CD4-positive, alpha-beta memory T cell (primary cell): ENCODE measurements around the gene IMPG2. TPM values are rescaled to one million over a fixed set of nuclear protein-coding genes. Genes with fewer than 3 reads are reported as not detected.
A peak's percentile ranks its signal among the peaks of the same experiment; 100 is the strongest.

Source experiments
- CTCF ChIA-PET: fragments of 350-600 bp; sonication (Branson Sonifier 250); formaldehyde crosslinking; loops from one replicate; lab custom pipeline; 2021; ENCODE audit warnings: inconsistent platforms; ENCODE audit not compliant: partially characterized antibody; lab: Charles Lee
- POLR2A ChIA-PET: fragments of 350-600 bp; sonication (Branson Sonifier 250); formaldehyde crosslinking; loops from one replicate; lab custom pipeline; 2021; ENCODE audit not compliant: partially characterized antibody; lab: Charles Lee
- DNase-seq, 5 donors: peaks; one replicate each; pipeline versions ENCODE4 v3.0.0 to v3.0.0-alpha.2; 2020 to 2022; ENCODE audit warnings: mixed read lengths in 1 of 5
- H3K27ac ChIP-seq: one replicate; pipeline ENCODE4 v1.7.0; 2013; ENCODE audit warnings: low read depth, low read length
- H3K27me3 ChIP-seq: 2 replicates; pipeline ENCODE4 v1.7.0; 2013; ENCODE audit warnings: mild to moderate bottlenecking, low read length, moderate library complexity; ENCODE audit not compliant: insufficient read depth
- H3K36me3 ChIP-seq: 2 replicates; pipeline ENCODE4 v1.7.0; 2013; ENCODE audit warnings: mild to moderate bottlenecking, low read length, moderate library complexity; ENCODE audit not compliant: insufficient read depth
- H3K4me1 ChIP-seq: 2 replicates; pipeline ENCODE4 v1.7.0; 2013; ENCODE audit warnings: mild to moderate bottlenecking, low read length, moderate library complexity; ENCODE audit not compliant: insufficient read depth
- H3K4me3 ChIP-seq, 2 donors: one replicate each; pipeline ENCODE4 v1.7.0; 2013; ENCODE audit warnings: low read length in 2 of 2, mild to moderate bottlenecking in 1 of 2
- H3K9me3 ChIP-seq, 2 donors: one replicate each; pipeline ENCODE4 v1.7.0; 2013; ENCODE audit warnings: low read length in 2 of 2, control low read depth in 1 of 2; ENCODE audit not compliant: control insufficient read depth in 1 of 2
- H3K27ac Mint-ChIP-seq, 7 donors: one replicate each; pipeline ENCODE4 v1.8.0; 2020 to 2021; ENCODE audit warnings: mixed read lengths in 7 of 7, mild to moderate bottlenecking in 6 of 7, inconsistent platforms in 3 of 7, moderate library complexity in 3 of 7
- H3K27me3 Mint-ChIP-seq, 2 donors: one replicate each; pipeline ENCODE4 v1.8.0; 2020 to 2021; ENCODE audit warnings: mixed read lengths in 2 of 2
- H3K36me3 Mint-ChIP-seq, 2 donors: one replicate each; pipeline ENCODE4 v1.8.0; 2020 to 2021; ENCODE audit warnings: mixed read lengths in 2 of 2, inconsistent platforms in 1 of 2, mild to moderate bottlenecking in 1 of 2
- H3K4me1 Mint-ChIP-seq, 4 donors: one replicate each; pipeline ENCODE4 v1.8.0; 2020 to 2021; ENCODE audit warnings: mixed read lengths in 4 of 4, mild to moderate bottlenecking in 1 of 4
- H3K4me3 Mint-ChIP-seq, 8 donors: one replicate each; pipeline ENCODE4 v1.8.0; 2020 to 2021; ENCODE audit warnings: mixed read lengths in 8 of 8, mild to moderate bottlenecking in 7 of 8, moderate library complexity in 6 of 8, inconsistent platforms in 3 of 8
- H3K9me3 Mint-ChIP-seq, 8 donors: one replicate each; pipeline ENCODE4 v1.8.0; 2020 to 2021; ENCODE audit warnings: mixed read lengths in 8 of 8, mild to moderate bottlenecking in 5 of 8, inconsistent platforms in 3 of 8, moderate library complexity in 1 of 8
- intact Hi-C: fragments of 100-400 bp; cut with micrococcal nuclease; formaldehyde crosslinking; loops from one replicate; pipeline ENCODE4 v1.15.1; 2023
- polyA plus RNA-seq, 2 donors: library from polyadenylated mRNA; unstranded; fragments of 300-500 nt; fragmentation: Illumina TruSeq; gene quantifications; one replicate each; pipeline ENCODE4 v1.2.3, GENCODE V29; 2021
- total RNA-seq, 2 experiments: library from RNA; stranded (reverse); gene quantifications; one replicate each; pipeline ENCODE4 v1.2.3, GENCODE V29; 2021

IMPG2 gene
- total RNA-seq (under 1 TPM; 0.72 to 0.81 TPM), polyA plus RNA-seq (under 1 TPM in 1 of 2 donors, not detected in 1; 0.02 TPM)

GRCh38 chr3:101320475-101320874 is at the start of gene IMPG2:
Gene IMPG2 (minus strand): TSS chr3:101320575. CDS start chr3:101320372, 203 bp downstream.
- no peak for DNase-seq
- Mint-ChIP-seq H3K4me1 (no peaks in the 10 kb centered on the region), H3K9me3 (no peaks in the 10 kb centered on the region), H3K36me3 (peaks cover 0 to 9% of the 10 kb centered on the region in 2 donors), H3K27ac (peak within 1 kb of the TSS in 1 of 7 donors; percentile 40), H3K27me3 (no peaks in the 10 kb centered on the region), H3K4me3 (no peak within 1 kb of the TSS)
- Histone ChIP-seq H3K4me3 (no peak within 1 kb of the TSS), H3K9me3 (no peaks in the 10 kb centered on the region), H3K36me3 (no peaks in the 10 kb centered on the region), H3K4me1 (no peaks in the 10 kb centered on the region), H3K27ac (no peak within 1 kb of the TSS), H3K27me3 (no peaks in the 10 kb centered on the region)
- CTCF ChIA-PET: no interaction called here
- POLR2A ChIA-PET: no interaction called here
- intact Hi-C loops: no loop called here

- DNase-seq: no peak
These were observed 42.0 kb upstream of the IMPG2 start for GRCh38 chr3:101362406-101362805.

GRCh38 chr3:101351829-101352228 is 31.5 kb upstream of the IMPG2 start:
- Mint-ChIP-seq H3K36me3 (peaks cover 21 to 24% of the 10 kb centered on the region in 2 donors), H3K4me3 (no peak overlapping the region)

More at GRCh38 chr3:101362406-101362805, 42.0 kb upstream of the IMPG2 start:
- Mint-ChIP-seq H3K4me1 (peaks cover 0 to 2% (median 0%) of the 10 kb centered on the region in 4 donors), H3K27ac (peak overlapping the region in 2 of 7 donors; percentile 8 to 62), H3K36me3 (peaks cover 58 to 68% of the 10 kb centered on the region in 2 donors), H3K27me3 (no peaks in the 10 kb centered on the region), H3K9me3 (no peaks in the 10 kb centered on the region), H3K4me3 (no peak overlapping the region)
- CTCF ChIA-PET: no interaction called here
- H3K4me1 ChIP-seq: no peaks in the 10 kb centered on the region
- no peak overlapping the region for H3K27ac ChIP-seq
- H3K36me3 ChIP-seq: peaks cover 6% of the 10 kb centered on the region
- no peak overlapping the region for H3K4me3 ChIP-seq
- intact Hi-C loops: no loop called here
- no peaks in the 10 kb centered on the region for H3K9me3 ChIP-seq
- H3K27me3 ChIP-seq: no peaks in the 10 kb centered on the region
- POLR2A ChIA-PET: no interaction called here

GRCh38 chr3:101340591-101340990 is 20.2 kb upstream of the IMPG2 start:
- DNase-seq: no peak
- H3K27ac ChIP-seq: no peak overlapping the region
- H3K9me3 Mint-ChIP-seq: peaks cover 0 to 1% (median 0%) of the 10 kb centered on the region in 8 donors
- peak overlapping the region in 2 of 7 donors; percentile 19 to 75 for H3K27ac Mint-ChIP-seq
- H3K9me3 ChIP-seq: no peaks in the 10 kb centered on the region
- peaks cover 18% of the 10 kb centered on the region for H3K36me3 ChIP-seq
- H3K4me3 ChIP-seq: no peak overlapping the region
- H3K4me1 Mint-ChIP-seq: peaks cover 0 to 2% (median 0%) of the 10 kb centered on the region in 4 donors
- intact Hi-C loops: no loop called here
- no peaks in the 10 kb centered on the region for H3K4me1 ChIP-seq
- no peaks in the 10 kb centered on the region for H3K27me3 ChIP-seq
- CTCF ChIA-PET: no interaction called here
- POLR2A ChIA-PET: no interaction called here
- no peaks in the 10 kb centered on the region for H3K27me3 Mint-ChIP-seq
- H3K4me3 Mint-ChIP-seq: no peak overlapping the region
- peaks cover 49 to 64% of the 10 kb centered on the region in 2 donors for H3K36me3 Mint-ChIP-seq

More at GRCh38 chr3:101351829-101352228, 31.5 kb upstream of the IMPG2 start:
- ChIA-PET POLR2A (no interaction called here), CTCF (no interaction called here)
- no peaks in the 10 kb centered on the region for H3K4me1 ChIP-seq
- no peak overlapping the region for H3K4me3 ChIP-seq
- no peaks in the 10 kb centered on the region for H3K9me3 ChIP-seq
- Mint-ChIP-seq H3K9me3 (no peaks in the 10 kb centered on the region), H3K4me1 (peaks cover 0 to 5% (median under 1%) of the 10 kb centered on the region in 4 donors), H3K27me3 (no peaks in the 10 kb centered on the region), H3K27ac (no peak overlapping the region)
- intact Hi-C loops: loop anchor here (2.0 kb wide), 1 partner anchor 21 kb away; no protein-coding TSS in a partner anchor
- no peak overlapping the region for H3K27ac ChIP-seq
- H3K36me3 ChIP-seq: no peaks in the 10 kb centered on the region
- no peak for DNase-seq
- no peaks in the 10 kb centered on the region for H3K27me3 ChIP-seq

GRCh38 chr3:101333883-101334282 is 13.5 kb upstream of the IMPG2 start:
- intact Hi-C loops: no loop called here
- CTCF ChIA-PET: no interaction called here
- Mint-ChIP-seq H3K9me3 (no peaks in the 10 kb centered on the region), H3K4me1 (no peaks in the 10 kb centered on the region), H3K4me3 (no peak overlapping the region), H3K27ac (peak overlapping the region in 2 of 7 donors; percentile 17 to 29), H3K36me3 (peaks cover 46 to 55% of the 10 kb centered on the region in 2 donors), H3K27me3 (no peaks in the 10 kb centered on the region)
- H3K4me3 ChIP-seq: no peak overlapping the region
- POLR2A ChIA-PET: no interaction called here
- no peak overlapping the region for H3K27ac ChIP-seq
- DNase-seq: peak in 1 of 5 donors; percentile 11
- no peaks in the 10 kb centered on the region for H3K27me3 ChIP-seq
- no peaks in the 10 kb centered on the region for H3K9me3 ChIP-seq
- peaks cover 31% of the 10 kb centered on the region for H3K36me3 ChIP-seq
- no peaks in the 10 kb centered on the region for H3K4me1 ChIP-seq

GRCh38 chr3:101329016-101329673 is 8.8 kb upstream of the IMPG2 start:
- no peaks in the 10 kb centered on the region for H3K9me3 Mint-ChIP-seq
- no peaks in the 10 kb centered on the region for H3K27me3 Mint-ChIP-seq
- H3K36me3 Mint-ChIP-seq: peaks cover 38 to 41% of the 10 kb centered on the region in 2 donors
- intact Hi-C loops: no loop called here
- DNase-seq: no peak
- ChIA-PET POLR2A (no interaction called here), CTCF (no interaction called here)
- Histone ChIP-seq H3K4me1 (no peaks in the 10 kb centered on the region), H3K27me3 (no peaks in the 10 kb centered on the region), H3K27ac (no peak overlapping the region), H3K36me3 (peaks cover 13% of the 10 kb centered on the region), H3K9me3 (no peaks in the 10 kb centered on the region), H3K4me3 (no peak overlapping the region)
- H3K4me1 Mint-ChIP-seq: no peaks in the 10 kb centered on the region
- H3K27ac Mint-ChIP-seq: no peak overlapping the region
- H3K4me3 Mint-ChIP-seq: no peak overlapping the region

- no peak overlapping the region for H3K4me3 Mint-ChIP-seq
- no peaks in the 10 kb centered on the region for H3K27me3 ChIP-seq
- peaks cover 34 to 39% of the 10 kb centered on the region in 2 donors for H3K36me3 Mint-ChIP-seq
- H3K4me1 ChIP-seq: no peaks in the 10 kb centered on the region
- H3K27ac Mint-ChIP-seq: no peak overlapping the region
- no peak for DNase-seq
- intact Hi-C loops: no loop called here
- ChIA-PET POLR2A (no interaction called here), CTCF (no interaction called here)
- H3K9me3 Mint-ChIP-seq: no peaks in the 10 kb centered on the region
- no peaks in the 10 kb centered on the region for H3K9me3 ChIP-seq
- peaks cover 13% of the 10 kb centered on the region for H3K36me3 ChIP-seq
- H3K27ac ChIP-seq: no peak overlapping the region
- no peaks in the 10 kb centered on the region for H3K4me1 Mint-ChIP-seq
- no peaks in the 10 kb centered on the region for H3K27me3 Mint-ChIP-seq
- no peak overlapping the region for H3K4me3 ChIP-seq
These were observed 5.2 kb upstream of the IMPG2 start for GRCh38 chr3:101325393-101326134.
